NCI-H524 (cell line): ENCODE data around the gene SSTR3.

Source experiments
- DNase-seq, 2 experiments: peaks; one replicate each; lab custom pipeline; 2025; lab: John Stamatoyannopoulos, UW

The SSTR3 gene

DNA sequence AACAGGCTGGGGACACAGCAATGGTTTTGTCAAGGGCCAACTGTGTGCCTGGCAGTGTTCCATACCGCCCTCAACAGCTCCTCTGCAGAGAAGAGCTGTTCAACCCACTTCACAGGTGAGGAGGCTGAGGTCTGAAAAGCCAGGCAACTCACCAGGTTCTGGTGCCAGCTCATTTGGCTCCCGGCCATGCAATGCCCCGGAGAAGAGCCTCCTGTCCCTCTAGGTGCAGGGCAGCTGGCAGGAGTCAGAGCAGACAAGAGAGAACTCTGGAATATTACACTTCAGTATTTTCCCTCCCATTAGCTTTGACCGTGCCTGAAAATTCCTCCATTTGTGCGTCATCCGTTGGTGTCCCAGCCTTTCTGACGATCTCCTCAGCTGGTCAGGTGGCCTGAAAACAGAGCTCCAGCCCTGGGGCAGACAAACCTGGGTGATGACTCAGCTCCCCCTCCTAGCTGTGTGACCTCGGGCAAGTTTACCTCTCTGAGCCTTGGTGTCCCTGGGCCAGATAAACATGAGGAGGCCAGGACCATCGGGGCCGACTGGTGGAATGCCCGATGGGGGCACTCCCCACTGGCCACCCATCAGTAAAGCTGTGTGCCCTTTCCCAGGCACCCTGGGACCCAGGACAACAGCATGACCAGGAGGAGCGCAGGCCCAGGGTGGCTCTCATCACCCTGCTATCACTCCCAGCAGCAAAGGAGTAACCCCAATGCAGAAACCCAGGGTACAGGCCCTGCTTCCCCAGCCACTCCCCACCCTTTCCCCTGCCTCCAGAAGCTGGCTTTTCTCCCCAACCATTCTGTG is 14.6 kb downstream of the SSTR3 start:
- DNase-seq = no peak

DNA sequence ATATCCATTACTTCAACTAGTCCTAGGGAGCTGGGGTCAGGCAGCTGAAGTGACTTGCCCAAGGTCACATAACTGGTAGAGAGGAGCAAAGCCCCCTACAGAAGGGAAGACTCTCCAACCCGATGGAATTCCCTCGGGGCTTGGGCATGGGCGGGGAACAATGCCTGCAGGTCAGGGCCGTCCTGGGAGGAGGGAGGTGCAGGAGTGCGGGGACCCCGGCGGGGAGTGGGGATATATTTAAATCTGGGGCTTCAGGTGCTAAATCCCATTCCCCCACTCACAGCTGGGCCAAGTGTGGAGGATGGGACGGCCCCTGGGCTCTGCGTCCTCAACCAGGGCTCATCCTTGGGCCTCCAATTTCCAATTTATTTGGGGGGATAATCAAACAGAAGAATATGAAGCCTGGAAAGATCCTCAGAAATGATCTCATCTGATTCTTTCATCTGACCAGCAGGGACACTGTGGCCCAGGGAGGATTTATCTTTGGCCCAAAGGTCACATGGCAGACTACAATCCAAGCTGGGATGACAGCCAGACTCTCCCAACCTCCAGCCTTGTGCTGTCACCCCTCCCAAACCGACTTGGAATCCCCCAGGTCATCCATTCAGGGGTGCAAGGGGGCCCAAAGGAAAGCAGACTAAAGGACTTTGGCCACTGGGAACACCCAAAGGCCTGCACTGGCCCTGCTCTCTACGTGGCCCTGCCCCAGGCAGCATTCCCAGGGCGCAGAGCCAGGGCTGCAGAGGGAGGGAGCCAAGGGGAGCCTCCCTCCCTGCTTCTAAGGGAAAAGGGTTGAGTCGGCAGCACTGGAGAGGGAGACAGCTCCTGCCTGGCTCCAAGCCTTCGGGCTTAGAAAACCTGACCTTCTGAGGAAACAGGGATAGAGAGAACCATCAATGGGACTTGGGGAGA is 15.5 kb downstream of the SSTR3 start:
- no peak for DNase-seq

DNA sequence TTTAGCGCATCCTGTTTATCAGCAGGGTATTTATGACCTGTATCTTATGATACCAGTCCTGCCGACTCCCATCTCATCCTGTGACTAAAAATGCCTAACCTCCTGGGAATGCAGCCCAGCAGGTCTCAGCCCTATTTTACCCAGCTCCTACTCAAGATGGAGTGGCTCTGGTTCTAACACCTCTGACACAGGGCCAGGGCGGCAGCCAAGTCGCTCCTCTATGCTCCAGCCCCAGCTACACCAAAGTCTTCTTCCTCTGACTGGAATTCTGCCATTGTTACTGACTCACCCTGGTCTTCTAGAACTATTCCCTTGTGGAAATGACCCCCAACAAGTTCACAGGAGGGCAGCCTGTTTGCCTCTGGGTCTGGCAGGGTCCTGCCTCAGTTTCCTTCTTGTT is 16.4 kb downstream of the SSTR3 start:
- DNase-seq = no peak

DNA sequence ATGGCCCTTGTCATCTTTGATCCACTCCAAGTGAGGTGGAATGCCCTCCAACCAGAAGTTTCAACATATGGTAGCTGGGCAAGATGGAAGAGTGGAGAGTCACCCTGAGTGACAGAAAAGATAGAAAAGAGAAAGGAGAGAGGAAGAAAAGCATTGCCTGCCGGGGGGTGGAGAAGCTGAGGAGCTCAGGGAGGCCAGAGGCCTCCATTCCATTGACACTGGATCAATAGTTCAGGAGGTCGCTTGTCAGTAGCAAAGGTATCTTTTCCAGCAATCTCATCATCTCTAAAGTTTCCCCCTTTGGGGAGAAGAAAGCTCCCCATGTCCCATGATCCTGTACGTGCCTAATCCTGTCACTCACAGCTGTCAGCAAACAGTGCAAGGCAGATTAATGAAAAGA is 17.5 kb downstream of the SSTR3 start:
- peak in 1 of 2 experiments; percentile 30 for DNase-seq

DNA sequence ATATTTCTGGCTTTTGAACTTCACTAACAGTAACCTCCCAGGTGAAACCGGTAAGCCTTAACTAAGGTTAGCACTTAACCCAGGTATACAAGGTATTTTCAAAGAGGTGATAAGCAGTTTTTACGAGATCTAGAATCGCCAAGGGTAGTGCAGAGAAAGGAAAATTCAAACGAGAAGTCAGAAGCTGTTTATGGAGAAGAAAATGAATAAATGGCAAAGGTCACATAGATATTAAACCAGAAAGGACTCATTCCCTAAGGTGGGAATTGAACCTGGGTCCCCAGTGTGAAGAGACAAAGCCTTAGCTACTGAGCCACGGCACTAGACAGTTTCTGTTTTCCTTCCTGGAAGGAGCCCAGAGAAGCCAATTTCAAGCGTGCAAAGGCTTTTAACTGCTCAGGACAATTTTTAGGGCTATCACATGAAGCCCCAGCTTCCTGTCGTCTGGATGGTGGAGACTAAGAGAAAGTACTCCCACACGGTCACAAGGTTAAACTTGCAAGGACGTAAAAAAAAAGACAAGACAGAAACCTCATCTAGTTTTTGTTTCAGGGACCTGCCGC is 18.6 kb downstream of the SSTR3 start:
- DNase-seq = no peak

DNA sequence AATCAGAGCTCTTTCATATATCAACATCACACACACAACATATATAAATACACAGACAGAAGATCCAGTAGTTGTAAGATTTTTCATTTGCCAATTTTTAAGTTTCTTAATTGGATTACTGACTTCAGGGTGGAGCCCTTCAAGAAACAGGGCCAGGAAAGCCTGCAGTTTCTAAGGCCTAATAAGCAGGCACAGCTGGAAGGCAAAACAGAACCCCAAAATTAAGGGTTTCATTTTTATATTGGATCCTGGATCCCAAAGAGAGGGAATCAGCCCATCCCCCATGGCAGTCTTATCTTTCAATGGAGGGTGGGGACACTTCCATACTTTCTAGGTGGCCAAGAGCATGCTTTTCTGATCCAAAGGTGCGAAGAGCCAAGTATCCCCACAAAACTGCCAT is 19.5 kb downstream of the SSTR3 start:
- no peak for DNase-seq

DNA sequence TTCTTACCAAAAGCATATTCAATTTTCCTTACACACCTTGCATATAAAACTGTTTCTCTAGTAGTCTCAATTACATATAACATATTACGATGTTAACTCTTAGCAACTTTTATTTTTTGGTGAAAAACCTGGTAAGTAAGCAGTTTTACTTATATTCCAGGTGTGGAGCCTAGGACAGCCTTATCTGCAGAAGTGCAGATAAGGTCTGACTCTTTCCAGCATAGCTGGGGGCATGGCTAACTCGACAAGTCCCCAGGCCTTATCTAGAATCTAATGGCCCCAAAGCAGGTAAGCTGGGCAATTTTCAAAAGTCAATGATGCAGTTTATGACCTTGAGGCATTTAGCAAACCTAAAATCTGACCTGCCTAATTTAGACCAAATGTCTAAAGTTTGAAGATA is 20.1 kb downstream of the SSTR3 start:
- DNase-seq = no peak

DNA sequence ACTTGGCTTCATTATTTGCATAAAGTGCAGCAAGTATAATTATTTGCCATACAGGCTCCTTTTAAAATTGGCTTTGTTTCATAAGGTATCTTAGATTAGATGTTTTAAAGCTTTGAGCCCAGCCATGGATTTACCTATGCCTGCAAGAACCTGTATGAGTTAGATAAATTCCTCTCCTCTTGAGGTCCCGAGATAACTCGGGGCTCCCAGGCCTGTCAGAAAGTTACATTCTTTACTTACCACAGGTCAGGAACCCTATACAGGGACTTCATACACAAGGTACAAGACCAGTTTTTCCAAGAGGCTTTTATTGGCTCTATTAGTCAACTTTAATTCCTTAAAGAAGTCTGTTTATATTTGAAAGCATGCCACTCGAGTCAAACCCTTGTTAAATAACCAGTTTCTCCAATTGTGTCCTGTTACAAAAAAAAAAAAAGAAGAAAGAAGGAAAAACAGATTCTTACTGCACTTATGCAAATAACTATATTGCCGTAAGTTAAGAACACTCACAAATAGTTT is 22.0 kb downstream of the SSTR3 start:
- DNase-seq = no peak

DNA sequence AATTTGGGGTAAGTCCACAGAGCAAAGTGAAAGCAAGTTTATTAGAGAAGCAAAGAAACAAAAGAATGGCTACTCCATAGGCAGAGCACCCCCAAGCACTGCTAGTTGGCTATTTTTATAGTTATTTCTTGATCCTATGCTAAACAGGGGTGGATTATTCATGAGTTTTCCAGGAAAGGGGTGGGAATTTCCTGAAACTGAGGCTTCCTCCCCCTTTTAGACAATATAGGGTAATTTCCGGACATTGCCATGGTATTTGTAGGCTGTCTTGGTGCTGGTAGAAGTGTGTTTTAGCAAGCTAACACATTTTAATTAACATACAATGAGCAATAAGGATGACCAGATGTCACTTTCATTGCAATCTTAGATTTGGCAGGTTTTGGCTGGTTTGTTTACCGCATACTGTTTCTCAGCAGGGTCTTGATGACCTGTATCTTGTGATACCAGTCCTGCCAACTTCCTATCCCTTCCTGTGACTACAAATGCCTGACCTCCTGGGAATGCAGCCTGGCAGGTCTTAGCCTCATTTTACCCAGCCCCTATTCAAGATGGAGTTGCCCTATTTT is 23.3 kb downstream of the SSTR3 start:
- DNase-seq = no peak

DNA sequence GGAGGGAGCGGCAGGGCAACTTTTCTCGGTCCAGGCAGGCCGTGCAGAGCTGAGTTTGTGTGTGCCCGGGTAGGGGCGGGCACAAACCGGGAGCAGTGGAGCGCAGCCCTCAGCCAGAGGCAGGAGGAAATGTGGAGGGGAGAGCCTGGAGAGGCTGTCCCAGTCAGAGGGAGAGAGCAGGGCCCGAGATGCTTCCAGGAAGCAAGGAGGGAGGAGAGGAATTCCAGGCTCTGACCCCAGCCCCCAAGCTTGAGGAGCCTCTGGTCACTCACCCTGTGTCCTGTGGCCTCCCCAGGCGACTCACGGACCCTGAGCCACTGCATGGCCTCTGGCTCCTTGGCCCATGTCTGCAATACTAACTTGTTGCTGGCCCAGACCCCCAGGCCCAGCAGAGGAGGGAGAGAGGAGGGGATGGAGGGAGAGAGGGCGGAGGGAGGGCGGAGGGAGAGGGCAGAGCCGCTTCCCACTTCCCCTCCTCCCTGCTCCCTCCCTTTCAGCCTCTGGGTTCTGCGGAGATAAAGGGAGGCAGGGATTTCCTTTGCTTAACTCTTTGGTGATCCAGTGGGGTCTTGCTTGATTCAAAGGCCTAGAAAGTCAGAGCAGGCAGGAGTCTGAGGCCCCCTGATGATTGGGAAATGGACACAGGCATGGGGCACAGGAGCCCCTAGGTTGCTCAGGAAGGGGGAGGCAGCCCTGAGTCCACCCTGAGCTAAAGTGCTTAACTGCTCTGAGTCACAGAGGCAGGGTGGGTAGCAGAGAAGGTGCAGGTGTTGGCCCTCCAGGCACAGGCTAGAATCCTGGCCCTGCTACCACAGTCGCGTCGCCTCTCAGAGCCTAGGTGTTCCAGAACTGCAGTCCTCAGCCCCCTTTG is 24.2 kb downstream of the SSTR3 start, which contains the start of gene C1QTNF6:
TSS of gene C1QTNF6 (minus strand) at position 357 of the 871 bp plus-strand sequence. CDS start at position 323, 34 bp downstream.
- no peak for DNase-seq

DNA sequence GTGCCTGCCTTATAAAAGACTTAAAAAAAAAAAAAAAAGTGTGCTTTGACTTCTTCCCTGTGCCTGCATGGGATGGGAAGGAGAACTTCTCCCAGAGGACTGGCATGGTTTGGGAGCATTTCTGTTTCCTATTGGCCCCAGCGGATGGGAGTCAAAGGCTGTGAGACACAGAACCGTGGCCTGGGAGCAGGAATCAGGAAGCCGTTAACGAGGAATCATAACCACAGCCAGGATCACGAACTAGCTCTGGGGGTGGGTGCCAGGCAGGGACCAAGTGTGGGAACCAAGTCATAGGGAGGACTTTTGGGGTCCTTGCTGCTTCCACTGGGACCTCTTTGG is 24.8 kb downstream of the SSTR3 start:
- DNase-seq = no peak

DNA sequence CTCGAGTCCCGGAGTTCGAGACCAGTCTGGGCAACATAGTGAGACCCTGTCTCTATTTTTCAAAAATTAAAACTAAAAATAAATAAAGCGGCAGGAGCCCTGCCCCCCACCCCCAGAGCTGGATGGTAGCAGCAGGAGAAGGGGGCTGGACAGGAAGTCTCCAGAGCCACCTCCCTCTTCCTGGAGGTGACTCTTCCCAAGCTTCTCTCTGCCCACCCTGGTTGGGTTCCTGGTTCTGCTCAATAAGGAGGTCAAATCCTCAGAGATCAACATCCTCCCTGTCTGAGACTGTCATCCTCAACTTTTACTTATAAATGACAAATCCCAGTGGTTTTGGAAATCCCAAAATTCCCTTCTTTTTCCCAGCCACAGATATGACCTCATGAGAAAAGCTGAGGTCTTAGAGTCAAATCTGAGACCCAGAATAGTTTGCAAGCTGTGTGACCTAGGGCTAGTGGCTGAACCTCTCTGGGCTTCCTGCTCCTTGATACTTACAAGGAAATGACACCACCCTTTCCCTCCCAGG is 25.2 kb downstream of the SSTR3 start:
- DNase-seq = no peak

DNA sequence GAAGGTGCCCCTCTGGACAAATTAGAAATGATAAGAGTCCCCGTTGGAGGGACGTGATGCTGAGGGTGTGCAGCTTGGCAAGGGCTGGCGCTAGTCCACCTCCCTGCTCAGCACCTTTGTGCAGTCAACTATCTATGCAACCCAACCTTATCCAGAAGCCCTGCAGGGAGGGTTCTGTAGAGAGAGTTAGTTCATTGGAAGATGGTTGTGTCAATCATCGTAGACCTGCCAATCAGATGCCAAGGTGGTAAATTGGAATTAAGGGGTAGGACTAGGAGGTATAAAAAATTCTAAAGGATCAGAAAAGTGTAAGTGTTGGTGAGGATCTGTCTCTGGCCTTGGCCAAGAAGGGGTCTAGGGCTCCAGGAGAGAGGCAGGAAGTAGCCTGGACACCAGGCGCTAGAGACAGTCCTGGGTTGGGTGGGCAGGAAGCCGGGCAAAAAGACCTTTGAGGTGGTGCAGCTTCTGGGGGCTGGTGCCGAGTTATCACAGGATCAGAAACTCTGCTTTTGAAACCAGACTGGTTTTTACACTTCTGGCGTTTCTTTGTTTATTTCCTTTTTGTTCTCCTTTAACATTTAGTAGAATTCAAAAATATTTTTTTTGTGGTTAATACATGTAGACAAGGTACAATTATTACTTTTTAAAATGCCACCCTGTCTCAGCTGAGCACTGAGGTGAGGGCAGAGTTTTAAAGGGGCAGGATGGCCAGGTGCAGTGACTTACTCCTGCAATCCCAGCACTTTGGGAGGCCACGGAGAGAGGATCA is 25.9 kb downstream of the SSTR3 start:
- peak in 1 of 2 experiments; percentile 40 for DNase-seq

DNA sequence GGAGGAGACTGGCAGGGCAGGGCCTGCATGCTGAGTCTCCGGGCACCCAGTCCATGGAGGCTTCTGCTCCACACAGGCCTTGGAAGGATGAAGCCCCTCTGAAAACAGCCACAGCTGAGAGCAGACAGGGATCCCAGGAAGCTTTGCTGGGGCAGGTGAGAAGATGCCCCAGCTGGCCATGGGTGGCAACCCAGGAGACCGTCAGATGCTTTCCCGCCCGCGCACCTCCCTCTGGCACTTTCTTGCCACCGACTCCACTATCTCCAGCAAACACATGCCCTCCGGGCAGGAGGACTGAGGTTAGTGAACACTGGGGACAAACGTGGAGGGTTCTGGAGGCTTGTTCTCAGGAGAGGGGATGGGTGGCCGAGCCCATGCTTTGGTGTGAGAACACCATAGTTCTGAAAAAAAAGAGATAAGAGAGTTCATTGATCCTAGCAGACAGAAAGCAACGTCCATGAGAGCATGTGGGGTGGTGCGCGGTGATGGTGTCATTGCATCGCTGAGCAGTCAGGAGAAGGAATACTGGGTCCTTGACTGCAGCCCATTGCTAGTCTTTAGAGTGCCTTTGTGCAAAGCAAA is 26.5 kb downstream of the SSTR3 start:
- DNase-seq = no peak

DNA sequence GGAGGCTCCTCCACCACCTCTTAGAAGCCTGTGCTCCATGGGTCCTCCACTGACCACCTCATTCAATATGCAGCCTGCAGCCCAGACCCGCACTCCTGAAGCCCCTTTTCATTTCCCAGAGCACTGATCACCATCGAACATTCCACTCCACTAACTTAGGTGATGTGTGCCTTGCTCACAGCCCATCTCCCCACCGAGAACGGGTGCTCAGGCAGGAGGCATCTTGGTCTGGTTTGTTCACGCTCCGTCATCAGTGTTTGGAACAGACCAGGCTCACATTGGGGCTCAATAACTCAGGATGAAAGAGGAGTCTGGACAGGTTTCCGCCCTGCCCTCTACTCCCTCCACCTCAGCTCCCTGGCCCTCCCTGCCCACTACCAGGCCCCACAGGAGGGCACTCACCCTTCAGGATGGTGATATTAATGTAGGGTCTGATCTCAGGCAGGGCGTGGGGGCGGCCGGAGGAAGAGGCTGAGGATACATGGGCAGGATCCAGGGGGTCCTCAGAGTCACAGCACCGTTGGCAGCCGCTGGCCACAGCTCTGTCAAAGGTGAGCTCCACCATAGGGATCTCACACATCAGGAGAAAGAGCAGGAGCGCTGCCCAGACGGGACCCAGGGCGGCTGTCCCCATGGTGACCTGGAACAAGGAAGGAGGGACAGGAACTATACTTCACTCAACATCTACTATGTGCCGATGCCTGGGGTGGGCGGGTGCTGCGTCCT is 27.3 kb downstream of the SSTR3 start:
- DNase-seq = no peak

DNA sequence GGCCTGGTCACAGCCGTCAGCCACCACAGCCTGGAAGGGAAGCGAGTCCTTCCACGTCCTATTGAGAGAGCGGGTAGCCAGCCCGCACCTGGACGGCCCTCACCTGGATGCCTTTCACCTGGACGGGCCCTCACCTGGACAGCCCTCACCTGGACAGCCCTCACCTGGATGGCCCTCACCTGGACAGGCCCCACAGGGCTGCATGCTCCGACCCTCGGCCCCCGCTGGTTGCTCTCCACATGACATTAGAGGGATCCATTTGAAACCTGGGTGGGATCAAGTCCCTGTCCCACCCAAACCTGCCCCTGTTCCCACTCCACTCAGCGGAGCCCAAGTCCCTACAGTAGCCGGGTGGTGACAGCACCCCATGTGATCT is 27.9 kb downstream of the SSTR3 start:
- DNase-seq = no peak

DNA sequence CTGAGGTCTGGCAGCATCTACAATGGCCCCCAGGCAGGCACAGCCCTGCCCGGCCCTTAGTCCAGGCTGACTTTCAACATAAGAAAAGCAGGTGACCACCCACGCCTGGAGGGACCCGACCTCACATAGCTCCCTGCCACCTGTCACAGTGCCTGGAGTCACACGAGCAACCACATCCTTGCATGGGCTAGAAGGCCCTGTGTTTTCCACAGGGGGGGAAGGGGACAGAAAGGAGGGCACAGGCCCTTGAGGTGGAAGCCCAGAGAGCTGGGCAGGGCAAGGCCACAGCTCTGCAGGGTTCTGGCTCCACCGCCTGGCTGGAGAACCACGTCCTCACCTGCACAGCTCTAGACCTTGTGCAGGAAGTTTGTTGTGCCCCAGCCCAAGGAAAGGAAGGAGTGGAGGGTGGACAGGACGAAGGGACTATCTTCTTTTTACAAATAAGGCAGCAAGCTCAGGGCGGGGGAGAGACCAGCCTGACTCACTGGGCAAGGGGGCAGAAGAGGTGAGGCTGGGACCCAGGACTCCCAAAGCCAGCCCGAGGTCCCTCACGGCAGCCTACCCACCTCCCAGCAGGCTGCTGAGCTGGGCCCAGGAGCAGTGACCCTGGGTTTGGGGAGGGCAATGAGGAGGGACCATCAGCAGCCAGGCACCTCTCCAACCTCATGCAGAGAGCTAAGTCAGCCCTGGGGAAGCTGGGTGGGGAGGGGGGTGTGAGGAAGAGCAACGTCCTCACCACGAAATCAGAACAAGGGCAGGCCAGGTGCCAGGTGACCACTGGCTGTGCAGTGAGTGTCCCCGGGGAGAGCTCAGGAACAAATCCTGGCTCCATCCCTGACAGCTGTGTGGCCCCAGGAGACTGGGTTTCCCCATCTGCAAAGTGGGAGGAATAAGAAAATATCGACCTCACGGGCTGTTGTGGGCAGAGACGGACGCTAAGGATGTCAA is 28.6 kb downstream of the SSTR3 start:
- no peak for DNase-seq

DNA sequence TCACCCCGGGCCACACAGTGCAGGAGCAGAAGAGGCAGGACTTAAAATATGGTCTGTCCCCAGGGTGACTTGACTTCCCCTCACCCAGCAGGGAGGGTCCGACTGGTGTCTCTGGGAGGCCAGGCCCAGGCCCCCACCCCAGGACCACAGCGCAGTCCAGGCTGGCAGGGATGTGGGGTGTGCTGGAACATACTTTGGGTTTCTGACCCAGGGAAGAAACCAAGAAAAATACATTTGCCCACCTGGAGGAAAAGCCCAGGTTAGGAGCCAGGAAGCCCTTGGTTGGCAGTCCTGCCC is 29.4 kb downstream of the SSTR3 start:
- no peak for DNase-seq
